Erythroblast (primary cell): ENCODE results near the gene OR2AT4.

Experiments
- GATA1 ChIP-seq: IDR thresholded peaks from 2 replicates; pipeline ENCODE4 v1.6.1; 2011; ENCODE audit warnings: low read depth, mild to moderate bottlenecking, control low read depth, low read length, moderate library complexity
- POLR2A ChIP-seq: IDR thresholded peaks from 2 replicates; pipeline ENCODE4 v1.6.1; 2011; ENCODE audit warnings: mild to moderate bottlenecking, low read length

DNA sequence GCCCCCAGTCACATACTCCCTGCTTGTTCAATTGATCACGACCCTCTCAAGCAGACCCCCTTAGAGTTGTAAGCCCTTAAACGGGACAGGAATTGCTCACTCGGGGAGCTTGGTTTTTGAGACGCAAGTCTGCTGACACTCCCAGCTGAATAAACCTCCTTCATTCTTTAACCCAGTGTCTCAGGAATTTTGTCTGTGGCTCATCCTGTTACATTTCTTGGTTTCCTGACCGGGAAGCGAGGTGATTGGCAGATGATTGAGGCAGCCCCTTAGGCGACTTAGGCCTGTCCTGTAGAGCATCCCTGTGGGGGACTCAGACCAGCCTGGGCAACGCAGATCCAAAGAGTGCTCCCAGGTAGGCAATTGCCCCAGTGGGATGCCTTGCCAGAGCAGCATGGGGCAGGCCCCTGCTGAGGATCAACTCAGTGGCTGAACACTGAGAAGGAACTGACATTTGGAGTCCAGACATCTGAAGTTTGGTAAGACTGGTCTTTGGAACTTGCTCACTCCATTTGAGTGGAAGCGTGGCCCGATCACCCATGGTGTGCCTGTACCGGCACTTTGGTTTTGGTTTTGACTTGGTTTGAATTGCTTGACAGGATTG is 56.4 kb downstream of the OR2AT4 start:
- TF ChIP-seq POLR2A (no peak), GATA1 (no peak)
